HL-60 (cell line): Measurements from ENCODE around the gene TENM4.

Source experiments
- CTCF ChIP-seq: IDR thresholded peaks from one replicate; pipeline ENCODE4 v1.5.1; 2011; ENCODE audit warnings: low read length, control low read depth, inconsistent platforms; ENCODE audit not compliant: insufficient read depth
- REST ChIP-seq: IDR thresholded peaks from 2 replicates; pipeline ENCODE4 v1.6.1; 2012; ENCODE audit warnings: low read depth; ENCODE audit not compliant: insufficient replicate concordance

DNA sequence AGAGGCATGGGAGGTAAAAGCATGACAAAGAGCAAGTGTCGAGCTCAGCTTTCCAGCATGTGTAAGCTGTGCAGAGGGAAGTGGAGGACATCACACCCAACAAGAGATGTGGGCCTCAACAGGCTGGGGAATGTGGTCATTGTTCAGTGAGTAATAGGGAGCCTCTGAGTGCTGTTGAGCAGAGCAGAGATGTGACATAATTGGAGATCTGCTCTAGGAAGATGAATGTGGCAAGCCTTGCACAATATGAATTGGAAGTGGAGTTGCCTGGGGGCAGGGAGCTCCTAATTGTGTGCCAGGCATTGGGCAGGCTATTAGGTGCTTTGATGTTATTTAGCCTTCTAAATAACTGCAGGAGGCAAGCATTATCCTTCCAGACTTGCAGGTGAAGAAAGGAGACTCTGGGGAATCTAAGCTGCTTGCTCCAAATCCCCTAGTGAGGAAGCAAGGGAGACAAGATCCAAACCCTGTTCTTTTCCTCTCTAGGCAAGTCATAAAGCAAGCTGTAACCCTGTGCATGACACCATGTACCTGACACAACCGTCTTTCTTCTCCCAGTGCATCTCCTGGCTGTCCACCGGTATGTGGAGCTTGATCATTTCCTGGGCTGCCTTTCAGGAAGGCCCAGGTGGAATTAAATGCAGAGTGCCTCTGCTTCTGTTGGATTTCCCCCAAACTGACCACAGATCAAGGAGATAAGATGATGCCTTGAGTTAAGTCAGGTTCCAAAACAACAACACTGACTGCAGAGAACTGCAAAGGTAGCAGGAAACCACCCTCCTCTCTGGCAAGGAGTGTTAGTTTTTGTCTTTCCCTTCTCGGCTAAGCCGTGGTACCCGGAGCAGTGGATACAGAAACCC is 221.4 kb downstream of the TENM4 start:
- TF ChIP-seq CTCF (no peak), REST (no peak)
